GM21447 (cell line): ENCODE measurements around the gene EID2.

Experiments used
- ATAC-seq: cut with Tn5 transposase; IDR thresholded peaks from one replicate; pipeline ENCODE4 v1.9.1; 2021; ENCODE audit not compliant: unreplicated experiment

The EID2 gene

GRCh38 chr19:39539165-39539517 is 820 bp downstream of the EID2 start:
- no peak for ATAC-seq

- ATAC-seq, result no peak
Measured at GRCh38 chr19:39533791-39534190, 6.2 kb downstream of the EID2 start.

- ATAC-seq, result no peak
Measured at GRCh38 chr19:39533003-39533512, 6.9 kb downstream of the EID2 start.

GRCh38 chr19:39532233-39533002 is 7.5 kb downstream of the EID2 start, which contains the start of gene EID2B:
EID2B (minus strand) TSS chr19:39532852; CDS start chr19:39532802, 50 bp downstream.
- ATAC-seq, result peak; percentile 80

GRCh38 chr19:39531834-39532232 is 8.1 kb downstream of the EID2 start:
- ATAC-seq, result no peak

- ATAC-seq, result no peak
Measured at GRCh38 chr19:39525205-39525604, 14.8 kb downstream of the EID2 start.

GRCh38 chr19:39524495-39524894 is 15.5 kb downstream of the EID2 start:
- no peak for ATAC-seq

GRCh38 chr19:39520541-39521484 is 19.1 kb downstream of the EID2 start:
- no peak for ATAC-seq

GRCh38 chr19:39518975-39519374 is 21.0 kb downstream of the EID2 start:
- no peak for ATAC-seq

GRCh38 chr19:39518458-39518857 is 21.5 kb downstream of the EID2 start:
- no peak for ATAC-seq

- no peak for ATAC-seq
Measured at GRCh38 chr19:39517432-39517831, 22.5 kb downstream of the EID2 start.

GRCh38 chr19:39516270-39516669 is 23.7 kb downstream of the EID2 start:
- no peak for ATAC-seq

- ATAC-seq, result no peak
Measured at GRCh38 chr19:39515551-39516191, 24.3 kb downstream of the EID2 start.

GRCh38 chr19:39514840-39515550 is 25.0 kb downstream of the EID2 start, which contains the start of gene SELENOV:
SELENOV (plus strand) TSS chr19:39515139; CDS start chr19:39515213, 74 bp downstream.
- ATAC-seq, result no peak

- ATAC-seq, result no peak
Measured at GRCh38 chr19:39512988-39513387, 27.0 kb downstream of the EID2 start.

GRCh38 chr19:39509233-39509632 is 30.7 kb downstream of the EID2 start:
- no peak for ATAC-seq

GRCh38 chr19:39508629-39509028 is 31.3 kb downstream of the EID2 start:
- no peak for ATAC-seq

- ATAC-seq, result no peak
Measured at GRCh38 chr19:39507715-39508364, 32.1 kb downstream of the EID2 start.

- ATAC-seq, result no peak
Measured at GRCh38 chr19:39506944-39507714, 32.8 kb downstream of the EID2 start.
